ENCODE measurements around the gene PRPS1L1. TPM values are rescaled to one million over a fixed set of nuclear protein-coding genes. Genes with fewer than 3 reads are reported as not detected.

Gene PRPS1L1
- total and polyA plus RNA-seq, 4 experiments from 2014 or later: not detected

DNA sequence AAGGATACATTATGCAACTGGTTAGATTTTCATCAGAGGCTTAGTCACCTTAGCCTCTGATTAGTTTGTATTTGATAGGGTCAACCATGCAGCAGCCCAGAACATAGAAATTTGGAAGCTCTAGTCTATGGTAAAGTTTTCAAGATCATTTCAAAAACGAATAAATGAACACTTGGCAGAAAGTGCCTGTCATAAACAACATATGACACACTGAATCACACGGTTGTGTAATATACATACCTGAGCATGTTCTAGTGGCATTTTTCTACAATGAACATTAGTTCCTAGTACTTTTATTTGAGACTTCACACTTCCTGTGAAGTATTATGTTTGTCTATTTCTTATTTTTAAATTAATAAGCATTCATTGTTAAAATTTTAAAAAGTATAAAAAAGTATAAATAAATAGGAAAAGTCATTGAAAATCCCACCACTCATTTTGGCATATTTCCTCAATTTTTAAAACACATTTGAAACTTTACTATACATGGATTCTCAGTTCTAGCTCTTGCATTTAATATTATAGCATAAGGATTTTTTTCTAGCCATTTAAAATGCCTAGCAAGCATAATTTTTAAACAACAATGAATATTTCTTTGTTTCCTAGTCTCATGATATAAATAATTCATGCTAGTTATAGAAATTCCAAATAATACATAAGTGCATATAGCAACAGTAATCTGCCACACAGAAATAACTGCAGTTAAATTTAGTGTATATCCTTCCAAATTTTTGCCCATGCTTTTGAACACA is 25.7 kb upstream of the PRPS1L1 start:
- CTCF ChIA-PET (ENCODE audit: partially characterized antibody): no interaction called here
- intact Hi-C loops (cut with micrococcal nuclease): no loop called here
- H3K4me3 ChIP-seq (ENCODE audit: low read length in 2 of 2): no peak overlapping the region
- H3K4me1 ChIP-seq (ENCODE audit: insufficient read depth, low read length): no peaks in the 10 kb centered on the region
- peaks cover 5 to 8% of the 10 kb centered on the region in 2 donors for H3K27me3 Mint-ChIP-seq
- no peaks in the 10 kb centered on the region for H3K36me3 ChIP-seq (ENCODE audit: insufficient read depth, low read length)
- POLR2A ChIA-PET (ENCODE audit: partially characterized antibody): no interaction called here
- no peaks in the 10 kb centered on the region for H3K27me3 ChIP-seq (ENCODE audit: insufficient read depth, low read length)
- no peaks in the 10 kb centered on the region for H3K9me3 ChIP-seq (ENCODE audit: control insufficient read depth in 1 of 2, low read length in 2 of 2)
- no peaks in the 10 kb centered on the region for H3K36me3 Mint-ChIP-seq
- peaks cover 0 to 2% (median 0%) of the 10 kb centered on the region in 8 donors for H3K9me3 Mint-ChIP-seq
- no peak overlapping the region for H3K4me3 Mint-ChIP-seq
- no peak for DNase-seq
- no peak overlapping the region for H3K27ac Mint-ChIP-seq
- H3K4me1 Mint-ChIP-seq: no peaks in the 10 kb centered on the region
- H3K27ac ChIP-seq (ENCODE audit: low read depth, low read length): no peak overlapping the region

DNA sequence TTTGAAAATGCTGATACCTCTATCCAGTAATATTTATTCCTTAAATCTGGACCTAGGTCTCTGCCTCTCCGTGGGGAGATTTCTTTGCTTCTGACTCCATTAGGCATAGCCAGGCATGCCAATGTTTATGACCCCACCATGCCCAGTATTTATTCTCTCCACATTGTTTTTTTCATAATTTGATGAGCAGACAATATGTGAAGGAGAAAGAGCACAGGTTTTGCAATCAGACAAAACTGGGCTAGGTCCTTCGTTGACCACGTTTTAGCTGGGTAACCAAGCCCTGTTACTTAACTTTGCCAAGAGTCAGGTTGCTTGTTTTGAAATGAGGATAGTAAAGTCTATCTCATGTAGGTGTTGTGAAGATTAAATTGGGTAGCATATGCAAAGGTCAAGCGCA is 21.6 kb upstream of the PRPS1L1 start:
- no peaks in the 10 kb centered on the region for H3K36me3 ChIP-seq (ENCODE audit: insufficient read depth, low read length)
- H3K4me1 ChIP-seq (ENCODE audit: insufficient read depth, low read length): no peaks in the 10 kb centered on the region
- H3K4me3 ChIP-seq (ENCODE audit: low read length in 2 of 2): no peak overlapping the region
- Mint-ChIP-seq H3K4me3 (no peak overlapping the region), H3K9me3 (peaks cover 0 to 2% (median 0%) of the 10 kb centered on the region in 8 donors), H3K27ac (no peak overlapping the region), H3K36me3 (no peaks in the 10 kb centered on the region), H3K27me3 (peaks cover 2 to 3% of the 10 kb centered on the region in 2 donors), H3K4me1 (no peaks in the 10 kb centered on the region)
- ChIA-PET POLR2A (ENCODE audit: partially characterized antibody) (no interaction called here), CTCF (ENCODE audit: partially characterized antibody) (no interaction called here)
- DNase-seq: no peak
- intact Hi-C loops (cut with micrococcal nuclease): no loop called here
- H3K9me3 ChIP-seq (ENCODE audit: control insufficient read depth in 1 of 2, low read length in 2 of 2): no peaks in the 10 kb centered on the region
- H3K27me3 ChIP-seq (ENCODE audit: insufficient read depth, low read length): no peaks in the 10 kb centered on the region
- no peak overlapping the region for H3K27ac ChIP-seq (ENCODE audit: low read depth, low read length)

DNA sequence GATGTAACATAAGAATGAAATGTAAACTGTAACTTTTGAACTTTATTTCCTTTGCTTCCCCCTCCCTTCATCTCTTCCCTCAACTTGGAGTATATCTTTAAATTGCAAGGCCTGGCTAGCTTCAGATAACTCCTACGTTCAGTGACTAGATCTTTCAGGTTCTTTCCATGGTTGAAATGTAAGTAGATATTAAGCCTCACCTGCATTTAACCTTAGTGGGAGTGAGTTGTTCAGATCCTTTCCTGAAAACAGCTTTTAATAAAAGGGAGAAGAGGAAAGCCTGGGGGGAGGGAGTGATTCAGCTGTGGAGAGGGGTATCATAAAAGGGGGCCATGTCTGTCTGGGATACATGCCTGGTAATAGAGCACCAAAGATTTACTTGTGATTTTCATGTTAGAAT is 19.0 kb upstream of the PRPS1L1 start:
- Mint-ChIP-seq H3K4me1 (no peaks in the 10 kb centered on the region), H3K27ac (no peak overlapping the region), H3K27me3 (peaks cover 1 to 3% of the 10 kb centered on the region in 2 donors), H3K9me3 (peaks cover 0 to 4% (median 2%) of the 10 kb centered on the region in 8 donors), H3K36me3 (no peaks in the 10 kb centered on the region), H3K4me3 (no peak overlapping the region)
- Histone ChIP-seq H3K9me3 (ENCODE audit: control insufficient read depth in 1 of 2, low read length in 2 of 2) (no peaks in the 10 kb centered on the region), H3K4me3 (ENCODE audit: low read length in 2 of 2) (no peak overlapping the region), H3K36me3 (ENCODE audit: insufficient read depth, low read length) (no peaks in the 10 kb centered on the region), H3K4me1 (ENCODE audit: insufficient read depth, low read length) (no peaks in the 10 kb centered on the region), H3K27me3 (ENCODE audit: insufficient read depth, low read length) (no peaks in the 10 kb centered on the region), H3K27ac (ENCODE audit: low read depth, low read length) (no peak overlapping the region)
- DNase-seq: no peak
- POLR2A ChIA-PET (ENCODE audit: partially characterized antibody): no interaction called here
- intact Hi-C loops (cut with micrococcal nuclease): no loop called here
- CTCF ChIA-PET (ENCODE audit: partially characterized antibody): no interaction called here

DNA sequence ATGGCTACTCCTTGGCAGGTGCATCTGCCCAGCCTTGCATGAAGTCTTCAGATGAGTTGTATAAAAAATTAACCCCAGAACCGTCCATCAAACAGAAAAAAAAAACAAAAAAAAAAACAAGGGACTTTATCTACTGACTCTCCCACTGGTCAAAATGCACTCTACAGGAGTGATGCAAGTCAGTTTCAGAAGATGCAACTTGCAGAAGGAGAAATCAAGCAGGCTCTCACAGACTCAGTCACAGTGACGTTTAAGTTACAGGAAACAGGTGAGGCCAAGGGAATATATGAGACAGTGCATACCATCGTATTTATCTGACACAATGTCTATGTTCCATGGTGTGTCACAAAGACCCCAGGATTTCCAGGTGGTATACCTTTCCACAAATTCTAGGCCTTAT is 17.5 kb upstream of the PRPS1L1 start:
- POLR2A ChIA-PET (ENCODE audit: partially characterized antibody): no interaction called here
- H3K27me3 Mint-ChIP-seq: peaks cover 1 to 3% of the 10 kb centered on the region in 2 donors
- intact Hi-C loops (cut with micrococcal nuclease): no loop called here
- H3K4me1 Mint-ChIP-seq: no peaks in the 10 kb centered on the region
- no peaks in the 10 kb centered on the region for H3K4me1 ChIP-seq (ENCODE audit: insufficient read depth, low read length)
- no peak overlapping the region for H3K4me3 ChIP-seq (ENCODE audit: low read length in 2 of 2)
- H3K9me3 Mint-ChIP-seq: peaks cover 0 to 4% (median 2%) of the 10 kb centered on the region in 8 donors
- H3K36me3 Mint-ChIP-seq: no peaks in the 10 kb centered on the region
- no peak overlapping the region for H3K4me3 Mint-ChIP-seq
- no peak for DNase-seq
- H3K27me3 ChIP-seq (ENCODE audit: insufficient read depth, low read length): no peaks in the 10 kb centered on the region
- no peak overlapping the region for H3K27ac Mint-ChIP-seq
- H3K36me3 ChIP-seq (ENCODE audit: insufficient read depth, low read length): no peaks in the 10 kb centered on the region
- H3K9me3 ChIP-seq (ENCODE audit: control insufficient read depth in 1 of 2, low read length in 2 of 2): no peaks in the 10 kb centered on the region
- no peak overlapping the region for H3K27ac ChIP-seq (ENCODE audit: low read depth, low read length)
- CTCF ChIA-PET (ENCODE audit: partially characterized antibody): no interaction called here

DNA sequence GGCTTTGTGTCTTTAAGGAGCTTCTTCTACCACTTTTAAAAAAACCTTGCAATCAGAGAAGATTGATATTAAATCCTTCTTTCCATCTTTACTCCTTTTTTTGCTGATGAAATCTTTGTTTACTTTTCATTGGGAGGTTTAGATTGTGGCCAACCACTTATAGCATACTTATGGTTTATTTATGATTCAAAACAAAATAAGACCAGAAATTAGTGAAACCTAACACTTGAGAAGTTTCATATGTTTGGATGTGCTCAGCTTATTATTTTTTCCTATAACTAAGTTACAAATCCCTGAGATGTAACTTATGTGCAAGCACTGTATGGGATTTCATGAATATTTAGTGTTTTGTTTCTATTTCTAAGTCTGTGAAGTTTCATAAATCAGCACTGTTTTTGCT is 13.5 kb upstream of the PRPS1L1 start:
- no peaks in the 10 kb centered on the region for H3K4me1 ChIP-seq (ENCODE audit: insufficient read depth, low read length)
- H3K4me3 ChIP-seq (ENCODE audit: low read length in 2 of 2): no peak overlapping the region
- H3K9me3 Mint-ChIP-seq: peaks cover 0 to 4% (median 2%) of the 10 kb centered on the region in 8 donors
- H3K27ac ChIP-seq (ENCODE audit: low read depth, low read length): no peak overlapping the region
- H3K27ac Mint-ChIP-seq: no peak overlapping the region
- H3K27me3 Mint-ChIP-seq: peaks cover 1 to 4% of the 10 kb centered on the region in 2 donors
- H3K4me3 Mint-ChIP-seq: no peak overlapping the region
- no peaks in the 10 kb centered on the region for H3K4me1 Mint-ChIP-seq
- intact Hi-C loops (cut with micrococcal nuclease): no loop called here
- DNase-seq: no peak
- H3K9me3 ChIP-seq (ENCODE audit: control insufficient read depth in 1 of 2, low read length in 2 of 2): no peaks in the 10 kb centered on the region
- H3K36me3 Mint-ChIP-seq: no peaks in the 10 kb centered on the region
- H3K27me3 ChIP-seq (ENCODE audit: insufficient read depth, low read length): no peaks in the 10 kb centered on the region
- CTCF ChIA-PET (ENCODE audit: partially characterized antibody): no interaction called here
- POLR2A ChIA-PET (ENCODE audit: partially characterized antibody): no interaction called here
- H3K36me3 ChIP-seq (ENCODE audit: insufficient read depth, low read length): no peaks in the 10 kb centered on the region

DNA sequence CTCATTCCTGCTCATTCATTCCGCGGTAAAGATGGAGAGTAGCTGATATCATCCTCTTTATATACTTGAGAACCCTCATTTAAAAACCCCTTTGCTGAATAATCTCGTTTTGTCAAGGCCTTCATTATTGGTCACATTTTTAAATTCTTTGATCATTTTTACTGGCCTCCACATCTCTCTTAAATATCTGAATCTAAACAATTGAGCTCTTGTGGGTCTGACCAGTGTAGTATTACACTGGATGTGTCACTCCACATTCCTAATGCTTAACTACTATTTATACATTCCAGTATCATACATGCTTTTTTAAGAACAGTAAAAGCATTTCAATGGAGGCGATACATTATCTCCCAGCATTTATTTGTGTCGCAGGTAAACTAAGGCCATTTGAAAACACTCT is 12.6 kb upstream of the PRPS1L1 start:
- H3K27me3 ChIP-seq (ENCODE audit: insufficient read depth, low read length): no peaks in the 10 kb centered on the region
- ChIA-PET POLR2A (ENCODE audit: partially characterized antibody) (no interaction called here), CTCF (ENCODE audit: partially characterized antibody) (no interaction called here)
- Mint-ChIP-seq H3K4me1 (no peaks in the 10 kb centered on the region), H3K4me3 (no peak overlapping the region), H3K36me3 (no peaks in the 10 kb centered on the region), H3K9me3 (peaks cover 0 to 4% (median 2%) of the 10 kb centered on the region in 8 donors), H3K27ac (no peak overlapping the region), H3K27me3 (peaks cover 1 to 4% of the 10 kb centered on the region in 2 donors)
- no peak overlapping the region for H3K27ac ChIP-seq (ENCODE audit: low read depth, low read length)
- no peaks in the 10 kb centered on the region for H3K9me3 ChIP-seq (ENCODE audit: control insufficient read depth in 1 of 2, low read length in 2 of 2)
- DNase-seq: no peak
- H3K36me3 ChIP-seq (ENCODE audit: insufficient read depth, low read length): no peaks in the 10 kb centered on the region
- H3K4me1 ChIP-seq (ENCODE audit: insufficient read depth, low read length): no peaks in the 10 kb centered on the region
- intact Hi-C loops (cut with micrococcal nuclease): no loop called here
- no peak overlapping the region for H3K4me3 ChIP-seq (ENCODE audit: low read length in 2 of 2)

DNA sequence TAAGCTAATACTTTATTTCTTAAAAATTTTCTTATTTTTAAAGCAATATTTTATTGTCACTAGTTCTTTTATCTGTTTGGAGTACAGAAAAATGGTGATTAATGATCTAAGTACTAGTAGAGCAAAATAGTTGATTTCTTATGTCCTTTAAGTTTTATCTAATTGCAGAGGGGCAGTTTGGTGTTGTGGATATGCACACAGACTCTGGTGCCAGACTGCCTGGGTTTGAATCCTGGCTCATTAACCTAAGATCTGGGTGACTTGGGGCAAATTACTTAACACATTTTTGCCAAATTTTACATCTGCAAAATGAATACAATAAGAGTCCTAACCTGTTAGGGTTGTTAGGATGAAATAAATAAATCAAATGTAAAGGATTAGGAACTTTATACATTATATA is 10.7 kb upstream of the PRPS1L1 start:
- POLR2A ChIA-PET (ENCODE audit: partially characterized antibody): no interaction called here
- H3K4me3 ChIP-seq (ENCODE audit: low read length in 2 of 2): no peak overlapping the region
- H3K27ac ChIP-seq (ENCODE audit: low read depth, low read length): no peak overlapping the region
- DNase-seq: no peak
- intact Hi-C loops (cut with micrococcal nuclease): no loop called here
- H3K4me1 ChIP-seq (ENCODE audit: insufficient read depth, low read length): no peaks in the 10 kb centered on the region
- H3K27me3 Mint-ChIP-seq: peaks cover 1 to 4% of the 10 kb centered on the region in 2 donors
- CTCF ChIA-PET (ENCODE audit: partially characterized antibody): no interaction called here
- no peak overlapping the region for H3K4me3 Mint-ChIP-seq
- no peaks in the 10 kb centered on the region for H3K36me3 Mint-ChIP-seq
- no peaks in the 10 kb centered on the region for H3K4me1 Mint-ChIP-seq
- H3K27ac Mint-ChIP-seq: no peak overlapping the region
- H3K9me3 Mint-ChIP-seq: peaks cover 0 to 4% (median 2%) of the 10 kb centered on the region in 8 donors
- no peaks in the 10 kb centered on the region for H3K36me3 ChIP-seq (ENCODE audit: insufficient read depth, low read length)
- no peaks in the 10 kb centered on the region for H3K9me3 ChIP-seq (ENCODE audit: control insufficient read depth in 1 of 2, low read length in 2 of 2)
- H3K27me3 ChIP-seq (ENCODE audit: insufficient read depth, low read length): no peaks in the 10 kb centered on the region
